ENCODE results near the gene TNS4.

- TF ChIP-seq, protein P1, sequence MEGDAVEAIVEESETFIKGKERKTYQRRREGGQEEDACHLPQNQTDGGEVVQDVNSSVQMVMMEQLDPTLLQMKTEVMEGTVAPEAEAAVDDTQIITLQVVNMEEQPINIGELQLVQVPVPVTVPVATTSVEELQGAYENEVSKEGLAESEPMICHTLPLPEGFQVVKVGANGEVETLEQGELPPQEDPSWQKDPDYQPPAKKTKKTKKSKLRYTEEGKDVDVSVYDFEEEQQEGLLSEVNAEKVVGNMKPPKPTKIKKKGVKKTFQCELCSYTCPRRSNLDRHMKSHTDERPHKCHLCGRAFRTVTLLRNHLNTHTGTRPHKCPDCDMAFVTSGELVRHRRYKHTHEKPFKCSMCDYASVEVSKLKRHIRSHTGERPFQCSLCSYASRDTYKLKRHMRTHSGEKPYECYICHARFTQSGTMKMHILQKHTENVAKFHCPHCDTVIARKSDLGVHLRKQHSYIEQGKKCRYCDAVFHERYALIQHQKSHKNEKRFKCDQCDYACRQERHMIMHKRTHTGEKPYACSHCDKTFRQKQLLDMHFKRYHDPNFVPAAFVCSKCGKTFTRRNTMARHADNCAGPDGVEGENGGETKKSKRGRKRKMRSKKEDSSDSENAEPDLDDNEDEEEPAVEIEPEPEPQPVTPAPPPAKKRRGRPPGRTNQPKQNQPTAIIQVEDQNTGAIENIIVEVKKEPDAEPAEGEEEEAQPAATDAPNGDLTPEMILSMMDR (conservative IDR thresholded peaks at IDR 0.05 in 1 of 2, IDR thresholded peaks at IDR 0.05 in 1 of 2; ENCODE audit: low read depth in 1 of 2, low read length in 2 of 2) = no peak
- no peak for TF ChIP-seq EZH2 (IDR thresholded peaks at IDR 0.05; ENCODE audit: low read length, missing control alignments)
Observed at GRCh38 chr17:40468560-40468959, 32.9 kb downstream of the TNS4 start.

All from fibroblast of lung (primary cell).